Loucy (cell line): ENCODE results near the gene LYRM4.

Source experiments
- H2AFZ ChIP-seq: fragments of 200-600 bp; sonication (generic); 2 replicates; pipeline ENCODE4 v1.6.0; 2016; ENCODE audit warnings: antibody characterized with exemption, mild to moderate bottlenecking, low read length, moderate library complexity
- H3F3A ChIP-seq: fragments of 200-600 bp; 2 replicates; pipeline ENCODE4 v1.6.0; 2016; ENCODE audit warnings: antibody characterized with exemption, low read depth, mild to moderate bottlenecking
- H3K27me3 ChIP-seq: fragments of 200-600 bp; sonication (generic); 2 replicates; pipeline ENCODE4 v1.6.1; 2014; ENCODE audit warnings: low read length, mild to moderate bottlenecking; ENCODE audit not compliant: insufficient read depth, poor library complexity, severe bottlenecking
- H3K36me3 ChIP-seq: fragments of 200-600 bp; sonication (generic); 2 replicates; pipeline ENCODE4 v1.6.1; 2016; ENCODE audit warnings: low read length; ENCODE audit not compliant: insufficient read depth
- H3K4me1 ChIP-seq: fragments of 200-600 bp; sonication (generic); 2 replicates; pipeline ENCODE4 v1.5.1; 2014; ENCODE audit warnings: low read length, mild to moderate bottlenecking; ENCODE audit not compliant: insufficient read depth, poor library complexity, severe bottlenecking
- H3K4me2 ChIP-seq: fragments of 200-600 bp; sonication (generic); 2 replicates; pipeline ENCODE4 v1.6.0; 2014; ENCODE audit warnings: antibody characterized with exemption, low read length, low read depth, mild to moderate bottlenecking; ENCODE audit not compliant: poor library complexity, severe bottlenecking
- H3K4me3 ChIP-seq: fragments of 200-600 bp; sonication (generic); 2 replicates; pipeline ENCODE4 v1.5.1; 2014; ENCODE audit warnings: low read length, mild to moderate bottlenecking, mixed read lengths; ENCODE audit not compliant: poor library complexity, severe bottlenecking
- H3K79me2 ChIP-seq: fragments of 200-600 bp; sonication (generic); 2 replicates; pipeline ENCODE4 v1.6.1; 2014; ENCODE audit warnings: low read length; ENCODE audit not compliant: insufficient read depth
- H3K9ac ChIP-seq: fragments of 200-600 bp; sonication (generic); 2 replicates; pipeline ENCODE4 v1.6.0; 2014; ENCODE audit warnings: mild to moderate bottlenecking, low read depth, low read length, moderate library complexity; ENCODE audit not compliant: poor library complexity, severe bottlenecking
- H3K9me2 ChIP-seq: fragments of 200-600 bp; sonication (generic); replicated peaks from 2 replicates; pipeline ENCODE4 v1.6.1; 2016; ENCODE audit warnings: low read depth, low read length, mixed read lengths
- H3K9me3 ChIP-seq: fragments of 200-600 bp; sonication (generic); 2 replicates; pipeline ENCODE4 v1.6.1; 2014; ENCODE audit warnings: mild to moderate bottlenecking, antibody characterized with exemption, low read length, low read depth; ENCODE audit not compliant: insufficient read depth
- H4K20me1 ChIP-seq: fragments of 200-600 bp; sonication (generic); 2 replicates; pipeline ENCODE4 v1.6.0; 2014; ENCODE audit warnings: antibody characterized with exemption, low read length, mild to moderate bottlenecking; ENCODE audit not compliant: insufficient read depth, poor library complexity, severe bottlenecking
- CTCF ChIP-seq: fragments of 200-600 bp; sonication (generic); conservative IDR thresholded peaks from 2 replicates; pipeline ENCODE4 v1.5.1; 2014; ENCODE audit warnings: mild to moderate bottlenecking, antibody characterized with exemption, low read length
- EZH2phosphoT487 ChIP-seq: fragments of 200-600 bp; IDR thresholded peaks from 2 replicates; pipeline ENCODE4 v1.6.1; 2018; ENCODE audit warnings: antibody characterized with exemption, mild to moderate bottlenecking, moderate library complexity, borderline replicate concordance

The LYRM4 gene

GRCh38 chr6:5082487-5083306 is 178.1 kb downstream of the LYRM4 start:
- Histone ChIP-seq H3K9ac (no peak overlapping the region), H2AFZ (no peak overlapping the region), H3F3A (no peaks in the 10 kb centered on the region), H3K9me2 (no peaks in the 10 kb centered on the region), H3K4me2 (no peak overlapping the region), H3K27me3 (no peaks in the 10 kb centered on the region), H3K4me3 (no peak overlapping the region), H3K36me3 (no peaks in the 10 kb centered on the region), H4K20me1 (no peaks in the 10 kb centered on the region), H3K79me2 (no peaks in the 10 kb centered on the region), H3K9me3 (no peaks in the 10 kb centered on the region), H3K4me1 (no peaks in the 10 kb centered on the region)
- TF ChIP-seq CTCF = no peak
- no peak for TF ChIP-seq EZH2phosphoT487

- H3F3A ChIP-seq = no peaks in the 10 kb centered on the region
- no peak overlapping the region for H3K4me2 ChIP-seq
- H3K9ac ChIP-seq = no peak overlapping the region
- no peak overlapping the region for H2AFZ ChIP-seq
- no peaks in the 10 kb centered on the region for H4K20me1 ChIP-seq
- no peaks in the 10 kb centered on the region for H3K4me1 ChIP-seq
- no peaks in the 10 kb centered on the region for H3K27me3 ChIP-seq
- TF ChIP-seq EZH2phosphoT487 = no peak
- no peak for TF ChIP-seq CTCF
- H3K36me3 ChIP-seq = no peaks in the 10 kb centered on the region
- no peaks in the 10 kb centered on the region for H3K9me2 ChIP-seq
- no peaks in the 10 kb centered on the region for H3K9me3 ChIP-seq
- no peak overlapping the region for H3K4me3 ChIP-seq
- H3K79me2 ChIP-seq = no peaks in the 10 kb centered on the region
These were observed 178.8 kb downstream of the LYRM4 start for GRCh38 chr6:5081955-5082354.

- Histone ChIP-seq H2AFZ (no peak overlapping the region; the same call in 1 of the 2 replicates), H3F3A (no peaks in the 10 kb centered on the region), H3K36me3 (no peaks in the 10 kb centered on the region), H3K27me3 (no peaks in the 10 kb centered on the region), H3K4me2 (no peak overlapping the region), H3K4me1 (no peaks in the 10 kb centered on the region), H3K9me3 (no peaks in the 10 kb centered on the region), H3K9me2 (no peaks in the 10 kb centered on the region), H3K9ac (no peak overlapping the region), H3K4me3 (no peak overlapping the region), H4K20me1 (no peaks in the 10 kb centered on the region), H3K79me2 (no peaks in the 10 kb centered on the region)
- TF ChIP-seq CTCF (no peak), EZH2phosphoT487 (no peak)
These were observed 179.6 kb downstream of the LYRM4 start for GRCh38 chr6:5081182-5081581.
